Naive thymus-derived CD8-positive, alpha-beta T cell (primary cell): ENCODE measurements around the gene ASRGL1. TPM values are rescaled to one million over a fixed set of nuclear protein-coding genes. Genes with fewer than 3 reads are reported as not detected.
A peak's percentile ranks its signal among the peaks of the same experiment; 100 is the strongest.

Experiments
- ATAC-seq, 2 donors: fragments of 150-1000 bp; cut with Tn5 transposase in 1 of 2; sonication (Bioruptor Pico), chemical (Tn5 transposase) in 1 of 2; 1 replicate in 1 of 2; 2 replicates in 1 of 2; pipeline ENCODE4 v1.10.0; 2021; ENCODE audit warnings: mild to moderate bottlenecking in 2 of 2, moderate library complexity in 2 of 2
- POLR2A ChIA-PET: fragments of 350-600 bp; sonication (Branson Sonifier 250); formaldehyde crosslinking; loops from one replicate; lab custom pipeline; 2021; ENCODE audit warnings: antibody characterized with exemption; lab: Charles Lee
- DNase-seq, 10 donors: peaks; one replicate each; pipeline versions ENCODE4 v3.0.0 to v3.0.0-alpha.2; 2020 to 2022
- H3K27ac Mint-ChIP-seq, 10 donors: one replicate each; pipeline ENCODE4 v1.8.0; 2020 to 2022; ENCODE audit warnings: mild to moderate bottlenecking in 10 of 10, mixed read lengths in 10 of 10, moderate library complexity in 4 of 10, inconsistent platforms in 1 of 10
- H3K27me3 Mint-ChIP-seq, 5 donors: one replicate each; pipeline ENCODE4 v1.8.0; 2021 to 2022; ENCODE audit warnings: mixed read lengths in 5 of 5
- H3K36me3 Mint-ChIP-seq, 3 donors: one replicate each; pipeline ENCODE4 v1.8.0; 2020 to 2022; ENCODE audit warnings: mixed read lengths in 3 of 3, mild to moderate bottlenecking in 2 of 3, inconsistent platforms in 1 of 3
- H3K4me1 Mint-ChIP-seq, 4 donors: one replicate each; pipeline ENCODE4 v1.8.0; 2021 to 2022; ENCODE audit warnings: mixed read lengths in 4 of 4
- H3K4me3 Mint-ChIP-seq, 10 donors: one replicate each; pipeline ENCODE4 v1.8.0; 2020 to 2022; ENCODE audit warnings: mild to moderate bottlenecking in 10 of 10, mixed read lengths in 10 of 10, moderate library complexity in 6 of 10, inconsistent platforms in 1 of 10
- H3K9me3 Mint-ChIP-seq, 9 donors: one replicate each; pipeline ENCODE4 v1.8.0; 2020 to 2022; ENCODE audit warnings: mixed read lengths in 9 of 9, mild to moderate bottlenecking in 3 of 9, inconsistent platforms in 1 of 9, moderate library complexity in 1 of 9
- polyA plus RNA-seq, 3 donors: library from polyadenylated mRNA; unstranded; fragments of 300-500 nt; fragmentation: Illumina TruSeq; gene quantifications; one replicate each; pipeline ENCODE4 v1.2.3, GENCODE V29; 2021
- total RNA-seq, 8 experiments: library from RNA in 2 of 8; stranded (reverse) in 2 of 8; gene quantifications; one replicate each; pipeline ENCODE4 v1.2.3 and lab custom pipeline; 2021 to 2026

ASRGL1 gene
- total and polyA plus RNA-seq, 5 experiments from 2014 or later: 2.8 to 13.3 (median 6.0) TPM

- ATAC-seq (no peak), DNase-seq (no peak)
- Mint-ChIP-seq H3K27ac (peak overlapping the region in 9 of 10 donors; percentile 79 to 95 (median 91)), H3K4me3 (peak overlapping the region in 2 of 10 donors; percentile 83 to 86), H3K36me3 (peaks cover 0 to 2% (median 0%) of the 10 kb centered on the region in 3 donors), H3K27me3 (no peaks in the 10 kb centered on the region), H3K9me3 (no peaks in the 10 kb centered on the region), H3K4me1 (peaks cover 31 to 68% (median 61%) of the 10 kb centered on the region in 4 donors)
- POLR2A ChIA-PET: interaction anchor here (0.6 to 1.4 kb wide), 3 partner anchors 27 to 194 kb away, joined by 3 to 5 read pairs (median 3); no protein-coding TSS in a partner anchor
Observed at GRCh38 chr11:62398011-62398994, 61.1 kb downstream of the ASRGL1 start.

GRCh38 chr11:62399172-62399877, 62.1 kb downstream of the ASRGL1 start:
- Mint-ChIP-seq H3K27ac (peak overlapping the region; percentile 79 to 97 (median 90)), H3K36me3 (peaks cover 0 to 2% (median 0%) of the 10 kb centered on the region in 3 donors), H3K9me3 (no peaks in the 10 kb centered on the region), H3K4me3 (peak overlapping the region in 9 of 10 donors; percentile 3 to 86 (median 76)), H3K4me1 (peaks cover 35 to 70% (median 65%) of the 10 kb centered on the region in 4 donors), H3K27me3 (no peaks in the 10 kb centered on the region)
- ATAC-seq (peak; percentile 23 to 27), DNase-seq (peak in 2 of 10 donors; percentile 15 to 31)
- POLR2A ChIA-PET: interaction anchor here (0.6 to 1.4 kb wide), 4 partner anchors 28 to 193 kb away, joined by 3 to 5 read pairs (median 3); no protein-coding TSS in a partner anchor

DNA sequence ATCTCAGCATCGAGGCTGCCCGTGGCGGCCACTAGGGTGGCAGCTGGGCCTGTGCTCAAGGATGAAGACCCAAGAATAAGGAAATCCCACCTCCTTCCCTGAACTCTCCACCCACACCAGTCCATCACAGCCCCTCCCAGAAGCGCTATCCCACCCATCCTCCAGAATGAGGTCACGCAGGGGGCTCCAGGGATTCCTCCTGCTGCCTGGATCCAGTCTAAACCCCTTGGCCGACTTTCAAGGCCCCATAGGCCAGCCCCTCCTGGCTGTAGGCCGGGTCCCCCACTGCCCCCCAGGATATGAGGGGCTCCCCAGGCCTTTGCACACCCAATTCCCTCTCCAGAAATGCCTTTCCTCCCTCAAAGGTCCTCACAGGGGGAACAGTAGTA, 62.6 kb downstream of the ASRGL1 start:
- POLR2A ChIA-PET: interaction anchor here (0.6 to 1.4 kb wide), 7 partner anchors 19 to 218 kb away, joined by 3 to 5 read pairs (median 3); partner anchors contain the start of gene TUT1
- peak overlapping the region in 5 of 10 donors; percentile 11 to 83 (median 76) for H3K4me3 Mint-ChIP-seq
- no peaks in the 10 kb centered on the region for H3K9me3 Mint-ChIP-seq
- no peaks in the 10 kb centered on the region for H3K27me3 Mint-ChIP-seq
- ATAC-seq (no peak), DNase-seq (no peak)
- H3K27ac Mint-ChIP-seq: peak overlapping the region in 9 of 10 donors; percentile 53 to 97 (median 88)
- H3K4me1 Mint-ChIP-seq: peaks cover 34 to 68% (median 62%) of the 10 kb centered on the region in 4 donors
- H3K36me3 Mint-ChIP-seq: peaks cover 0 to 2% (median 0%) of the 10 kb centered on the region in 3 donors

GRCh38 chr11:62400281-62400680, 63.0 kb downstream of the ASRGL1 start:
- Mint-ChIP-seq H3K9me3 (no peaks in the 10 kb centered on the region), H3K36me3 (peaks cover 0 to 2% (median 0%) of the 10 kb centered on the region in 3 donors), H3K27me3 (no peaks in the 10 kb centered on the region), H3K4me3 (peak overlapping the region in 5 of 10 donors; percentile 7 to 83 (median 76)), H3K27ac (peak overlapping the region in 9 of 10 donors; percentile 59 to 97 (median 85)), H3K4me1 (peaks cover 35 to 68% (median 59%) of the 10 kb centered on the region in 4 donors)
- DNase-seq (no peak), ATAC-seq (no peak)
- POLR2A ChIA-PET: interaction anchor here (0.5 to 1.4 kb wide), 7 partner anchors 19 to 441 kb away, joined by 3 to 6 read pairs (median 3); partner anchors contain the start of gene TUT1

DNA sequence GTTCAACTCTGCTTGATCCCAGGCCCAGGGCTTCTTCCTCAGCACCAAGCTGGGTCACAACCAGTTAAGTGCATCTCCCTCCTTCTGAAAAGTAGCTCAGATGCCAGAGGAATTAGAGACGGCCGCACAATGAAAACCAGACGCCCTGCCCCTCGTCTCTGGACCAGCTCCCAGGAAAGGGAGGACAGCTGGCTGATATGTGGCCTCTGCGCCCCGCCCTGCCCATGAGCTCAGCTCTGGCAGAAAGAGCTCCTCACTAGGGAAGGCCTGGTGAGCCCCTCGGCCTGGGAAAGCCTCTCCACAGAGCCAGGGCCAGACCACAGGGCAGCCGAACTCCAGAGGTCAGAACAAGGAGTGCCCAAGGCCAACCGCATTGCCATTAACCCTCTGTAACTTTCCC, 63.5 kb downstream of the ASRGL1 start:
- H3K9me3 Mint-ChIP-seq: no peaks in the 10 kb centered on the region
- POLR2A ChIA-PET: interaction anchor here (0.5 to 2.2 kb wide), 7 partner anchors 19 to 441 kb away, joined by 3 to 14 read pairs (median 3); partner anchors contain the start of gene TUT1
- peak overlapping the region in 9 of 10 donors; percentile 19 to 96 (median 83) for H3K4me3 Mint-ChIP-seq
- DNase-seq (no peak), ATAC-seq (no peak)
- H3K27ac Mint-ChIP-seq: peak overlapping the region in 9 of 10 donors; percentile 59 to 98 (median 91)
- H3K36me3 Mint-ChIP-seq: peaks cover 0 to 2% (median 0%) of the 10 kb centered on the region in 3 donors
- H3K27me3 Mint-ChIP-seq: no peaks in the 10 kb centered on the region
- H3K4me1 Mint-ChIP-seq: peaks cover 35 to 67% (median 59%) of the 10 kb centered on the region in 4 donors

DNA sequence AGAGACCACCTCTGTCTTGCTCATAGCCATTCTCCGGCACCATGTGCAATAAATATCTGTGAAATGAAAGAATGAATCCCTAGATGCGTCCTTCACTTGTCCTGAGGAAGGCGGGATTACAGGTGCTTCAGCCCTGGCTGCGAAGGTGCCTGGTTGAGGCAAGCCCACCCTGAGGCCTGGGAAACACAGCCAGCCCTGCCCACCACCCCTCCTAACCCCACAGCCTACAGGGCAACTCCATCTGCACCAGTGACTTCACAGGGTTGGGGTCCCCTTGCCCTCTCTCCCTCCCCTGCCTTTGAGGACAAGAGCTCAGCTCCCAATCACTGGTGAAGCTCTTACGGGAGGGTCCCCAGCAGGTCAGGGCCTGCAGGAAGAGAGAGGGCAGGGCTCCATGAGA, 64.1 kb downstream of the ASRGL1 start:
- DNase-seq (no peak), ATAC-seq (no peak)
- H3K36me3 Mint-ChIP-seq: peaks cover 0 to 2% (median 0%) of the 10 kb centered on the region in 3 donors
- H3K4me3 Mint-ChIP-seq: peak overlapping the region; percentile 77 to 96 (median 84)
- peak overlapping the region; percentile 89 to 98 (median 96) for H3K27ac Mint-ChIP-seq
- POLR2A ChIA-PET: interaction anchor here (0.6 to 2.9 kb wide), 11 partner anchors 57 to 483 kb away, joined by 3 to 14 read pairs (median 6); partner anchors contain the start of genes MTA2 and TUT1
- H3K27me3 Mint-ChIP-seq: no peaks in the 10 kb centered on the region
- H3K9me3 Mint-ChIP-seq: no peaks in the 10 kb centered on the region
- H3K4me1 Mint-ChIP-seq: peaks cover 35 to 67% (median 59%) of the 10 kb centered on the region in 4 donors

DNA sequence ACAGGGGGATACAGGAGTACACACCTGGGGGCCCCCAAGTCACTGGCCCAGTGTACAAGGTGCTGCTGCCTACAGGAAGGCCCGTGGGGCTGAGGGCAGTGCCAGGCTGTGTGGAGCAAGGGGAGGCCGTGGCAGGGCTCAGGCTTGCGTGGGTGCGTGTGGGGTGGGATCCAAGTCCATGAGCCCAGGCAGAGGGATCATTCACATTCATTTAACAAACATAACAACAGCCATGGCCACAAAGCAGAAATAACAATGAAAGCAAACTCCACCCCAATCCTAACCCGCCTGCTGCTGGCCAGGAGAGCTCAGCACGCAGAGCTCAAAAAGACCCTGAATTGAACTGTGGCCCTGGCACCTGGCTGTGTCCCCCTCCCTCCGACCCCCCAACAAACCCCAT, 64.6 kb downstream of the ASRGL1 start:
- POLR2A ChIA-PET: interaction anchor here (0.6 to 2.9 kb wide), 18 partner anchors 10 to 483 kb away, joined by 3 to 14 read pairs (median 6); partner anchors contain the start of genes C11orf98, CSKMT, MTA2 and STX5
- Mint-ChIP-seq H3K27me3 (no peaks in the 10 kb centered on the region), H3K27ac (peak overlapping the region; percentile 89 to 98 (median 96)), H3K4me3 (peak overlapping the region; percentile 77 to 96 (median 84)), H3K36me3 (peaks cover 0 to 2% (median 0%) of the 10 kb centered on the region in 3 donors), H3K4me1 (peaks cover 35 to 67% (median 59%) of the 10 kb centered on the region in 4 donors), H3K9me3 (no peaks in the 10 kb centered on the region)
- DNase-seq (no peak), ATAC-seq (peak; percentile 20 to 42)

GRCh38 chr11:62402226-62402959, 65.1 kb downstream of the ASRGL1 start:
- POLR2A ChIA-PET: interaction anchor here (0.6 to 2.9 kb wide), 19 partner anchors 9 to 1321 kb away, joined by 3 to 14 read pairs (median 5); partner anchors contain the start of genes C11orf98, CSKMT, MTA2 and STX5
- no peaks in the 10 kb centered on the region for H3K27me3 Mint-ChIP-seq
- peaks cover 0 to 2% (median 0%) of the 10 kb centered on the region in 3 donors for H3K36me3 Mint-ChIP-seq
- H3K4me3 Mint-ChIP-seq: peak overlapping the region; percentile 77 to 96 (median 84)
- peaks cover 35 to 67% (median 59%) of the 10 kb centered on the region in 4 donors for H3K4me1 Mint-ChIP-seq
- DNase-seq (peak; percentile 30 to 73 (median 42)), ATAC-seq (peak; percentile 94 to 95)
- H3K27ac Mint-ChIP-seq: peak overlapping the region; percentile 89 to 98 (median 96)
- H3K9me3 Mint-ChIP-seq: no peaks in the 10 kb centered on the region

DNA sequence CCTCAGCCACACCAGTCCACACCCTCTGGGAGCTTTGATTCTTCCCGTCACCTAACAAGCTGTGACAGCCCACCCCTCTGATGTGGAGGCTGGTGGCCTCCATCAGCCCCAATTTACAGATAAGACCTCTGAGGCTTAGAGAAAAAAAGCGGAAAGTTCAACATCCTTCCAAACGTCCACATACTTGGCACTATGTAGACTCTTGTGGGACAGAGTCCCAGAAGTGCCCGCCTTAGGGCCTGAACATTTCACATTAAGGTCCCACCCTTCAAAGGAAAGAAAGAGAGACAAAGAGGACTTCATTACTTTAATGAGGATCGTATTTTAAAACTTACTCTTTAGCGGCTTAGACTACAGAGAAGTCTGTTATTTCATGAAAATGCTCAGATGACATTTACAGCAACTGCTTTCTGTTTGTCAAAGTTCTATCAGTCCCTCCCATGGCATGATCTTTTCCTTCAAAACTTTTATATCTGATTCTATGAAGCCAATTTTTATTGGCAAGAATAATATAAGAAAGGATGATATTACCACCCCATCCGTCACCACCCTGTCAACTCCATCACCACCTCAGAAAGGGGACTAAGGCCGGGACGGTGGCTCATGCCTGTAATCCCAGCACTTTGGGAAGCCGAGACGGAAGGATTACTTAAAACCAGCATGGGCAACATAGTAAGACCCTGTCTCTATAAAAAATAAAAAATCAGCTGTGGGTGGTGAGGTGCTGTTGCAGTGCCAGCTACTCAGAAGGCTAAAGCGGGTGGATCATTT, 65.9 kb downstream of the ASRGL1 start:
- POLR2A ChIA-PET: interaction anchor here (0.6 to 2.9 kb wide), 8 partner anchors 8 to 1320 kb away, joined by 3 to 14 read pairs (median 6); partner anchors contain the start of genes TMEM179B and TUT1
- ATAC-seq (no peak), DNase-seq (peak in 1 of 10 donors; percentile 8)
- H3K9me3 Mint-ChIP-seq: no peaks in the 10 kb centered on the region
- peak overlapping the region; percentile 57 to 96 (median 84) for H3K4me3 Mint-ChIP-seq
- H3K27me3 Mint-ChIP-seq: no peaks in the 10 kb centered on the region
- H3K4me1 Mint-ChIP-seq: peaks cover 35 to 62% (median 55%) of the 10 kb centered on the region in 4 donors
- no peaks in the 10 kb centered on the region for H3K36me3 Mint-ChIP-seq
- H3K27ac Mint-ChIP-seq: peak overlapping the region; percentile 89 to 98 (median 96)

- no peaks in the 10 kb centered on the region for H3K36me3 Mint-ChIP-seq
- POLR2A ChIA-PET: interaction anchor here (2.9 kb wide), 1 partner anchor 148 kb away, joined by 13 read pairs; no protein-coding TSS in a partner anchor
- H3K4me3 Mint-ChIP-seq: no peak overlapping the region
- ATAC-seq (no peak), DNase-seq (peak in 1 of 10 donors; percentile 14)
- H3K27ac Mint-ChIP-seq: peak overlapping the region in 7 of 10 donors; percentile 36 to 79 (median 69)
- no peaks in the 10 kb centered on the region for H3K9me3 Mint-ChIP-seq
- no peaks in the 10 kb centered on the region for H3K27me3 Mint-ChIP-seq
- H3K4me1 Mint-ChIP-seq: peaks cover 26 to 49% (median 42%) of the 10 kb centered on the region in 4 donors
Observed at GRCh38 chr11:62404435-62404834, 67.2 kb downstream of the ASRGL1 start.
